ENCODE data around the gene DPP9.

DPP9 gene

DNA sequence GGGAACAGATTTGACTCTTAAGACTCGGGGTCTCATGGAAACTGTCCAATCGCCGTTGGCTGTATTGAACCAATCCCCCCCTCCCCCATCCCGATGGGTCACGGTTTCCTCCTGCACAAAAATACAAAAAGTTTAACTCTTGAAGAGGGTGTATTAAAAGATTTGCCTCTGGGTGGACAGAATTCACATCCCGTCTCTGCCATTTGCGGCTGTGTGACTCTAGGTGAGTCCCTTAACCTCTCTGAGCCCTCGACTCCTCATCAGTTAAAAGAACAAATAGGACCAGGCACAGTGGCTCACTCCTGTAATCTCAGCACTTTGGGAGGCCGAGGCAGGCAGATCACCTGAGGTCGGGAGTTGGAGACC is 36.6 kb upstream of the DPP9 start:
- in situ Hi-C loops (cut with MboI; ENCODE audit: low pct_unique_long_range_greater_than_20kb, low sequenced_read_pairs, unreplicated experiment) = no loop called here
- DNase-seq (ENCODE audit: low spot score) = no peak
- TF ChIP-seq CTCF (IDR thresholded peaks at IDR 0.05; ENCODE audit: extremely low read depth, insufficient read depth, missing control alignments) = no peak

DNA sequence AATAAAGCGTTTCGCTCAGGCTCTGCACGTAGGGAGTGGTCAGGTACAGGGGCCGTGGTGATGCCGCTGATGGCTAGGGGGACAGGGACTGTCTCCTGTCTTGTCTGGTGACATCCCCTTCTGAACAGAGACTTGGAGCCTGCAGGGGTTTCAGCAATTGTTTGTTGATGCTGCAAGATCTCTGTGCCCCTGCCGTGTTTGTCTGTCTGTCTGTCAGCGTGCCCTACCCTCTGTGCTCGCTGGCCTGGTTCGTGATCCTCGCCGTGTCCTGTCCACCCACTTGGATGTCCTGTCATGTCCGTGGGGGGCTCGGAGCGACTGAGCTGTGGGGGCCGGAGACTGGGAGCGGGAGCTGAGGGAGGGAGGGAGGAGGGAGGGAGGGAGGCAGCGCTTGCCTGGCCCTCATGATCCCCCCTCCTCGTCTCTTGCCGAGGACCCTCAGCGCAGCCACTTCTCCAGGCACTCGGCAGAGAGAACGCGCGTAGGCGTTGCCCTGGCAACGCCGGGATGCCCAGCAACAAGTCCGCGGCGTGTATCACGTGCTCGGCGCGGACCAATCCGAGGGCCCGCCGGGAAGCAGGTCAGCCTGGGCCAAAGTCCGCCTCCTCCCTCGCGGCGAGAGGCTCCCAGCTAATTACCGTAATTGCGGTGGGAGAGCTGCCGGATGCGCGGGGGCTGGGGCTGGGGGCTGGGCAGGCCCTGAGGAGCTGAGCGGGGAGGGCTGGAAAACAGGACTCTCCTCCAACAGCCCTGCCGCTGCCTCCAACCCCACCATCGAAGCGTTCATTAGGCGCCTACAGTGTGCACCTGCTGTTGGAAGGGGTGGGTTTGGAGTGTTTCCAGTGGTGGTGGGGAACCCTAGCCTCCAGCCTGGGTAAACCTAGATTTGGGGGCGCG is 36.0 kb upstream of the DPP9 start:
- in situ Hi-C loops (cut with MboI; ENCODE audit: low pct_unique_long_range_greater_than_20kb, low sequenced_read_pairs, unreplicated experiment) = no loop called here
- no peak for TF ChIP-seq CTCF (IDR thresholded peaks at IDR 0.05; ENCODE audit: extremely low read depth, insufficient read depth, missing control alignments)
- DNase-seq (ENCODE audit: low spot score) = peak; percentile 98

GRCh38 chr19:4758659-4759058 is 35.0 kb upstream of the DPP9 start:
- DNase-seq (ENCODE audit: low spot score) = no peak
- TF ChIP-seq CTCF (IDR thresholded peaks at IDR 0.05; ENCODE audit: extremely low read depth, insufficient read depth, missing control alignments) = no peak
- in situ Hi-C loops (cut with MboI; ENCODE audit: low pct_unique_long_range_greater_than_20kb, low sequenced_read_pairs, unreplicated experiment) = no loop called here

DNA sequence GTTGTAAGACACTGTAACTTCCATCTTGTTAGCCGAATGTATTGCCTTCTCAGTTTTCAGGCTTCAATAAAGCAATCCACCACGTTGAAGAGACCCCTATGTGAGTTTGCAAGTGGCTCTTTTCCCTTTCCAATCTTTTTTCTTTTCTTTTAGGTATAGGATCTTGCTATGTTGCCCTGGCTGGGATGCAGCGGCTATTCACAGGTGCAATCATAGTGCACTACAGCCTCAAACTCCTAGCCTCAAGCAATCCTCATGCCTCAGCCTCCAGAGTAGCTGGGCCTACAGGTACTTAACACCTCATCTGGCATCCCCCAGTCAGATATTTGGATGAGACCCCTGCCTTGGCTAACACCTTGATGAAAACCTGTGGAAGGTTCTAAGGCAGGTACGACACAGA is 34.4 kb upstream of the DPP9 start:
- in situ Hi-C loops (cut with MboI; ENCODE audit: low pct_unique_long_range_greater_than_20kb, low sequenced_read_pairs, unreplicated experiment) = no loop called here
- no peak for TF ChIP-seq CTCF (IDR thresholded peaks at IDR 0.05; ENCODE audit: extremely low read depth, insufficient read depth, missing control alignments)
- DNase-seq (ENCODE audit: low spot score) = no peak

GRCh38 chr19:4755459-4755858 is 31.8 kb upstream of the DPP9 start:
- no peak for DNase-seq (ENCODE audit: low spot score)

DNA sequence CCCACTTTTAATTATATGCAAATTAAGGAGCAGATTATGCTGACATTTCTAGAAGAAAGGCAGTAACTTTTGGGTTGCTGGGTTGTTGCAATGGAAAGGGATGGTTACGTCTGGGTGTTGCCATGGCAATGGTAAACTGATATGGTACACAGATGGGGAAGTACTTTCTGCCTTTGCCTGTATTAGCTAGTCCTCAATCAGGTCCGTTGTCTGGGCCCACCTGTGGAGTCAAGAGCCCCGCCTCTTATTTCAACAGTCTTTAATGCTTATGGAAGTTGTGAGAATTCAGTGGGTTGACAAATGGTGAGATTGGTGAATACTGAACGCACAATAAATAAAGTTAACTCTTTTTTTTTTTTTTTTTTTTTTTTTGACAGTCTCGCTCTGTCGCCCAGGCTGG is 30.6 kb upstream of the DPP9 start:
- no peak for DNase-seq (ENCODE audit: low spot score)
- in situ Hi-C loops (cut with MboI; ENCODE audit: low pct_unique_long_range_greater_than_20kb, low sequenced_read_pairs, unreplicated experiment) = no loop called here

More at GRCh38 chr19:4755459-4755858, 31.8 kb upstream of the DPP9 start:
- in situ Hi-C loops (cut with MboI; ENCODE audit: low pct_unique_long_range_greater_than_20kb, low sequenced_read_pairs, unreplicated experiment) = no loop called here
- no peak for TF ChIP-seq CTCF (IDR thresholded peaks at IDR 0.05; ENCODE audit: extremely low read depth, insufficient read depth, missing control alignments)

More for the DNA sequence above, 30.6 kb upstream of the DPP9 start:
- no peak for TF ChIP-seq CTCF (IDR thresholded peaks at IDR 0.05; ENCODE audit: extremely low read depth, insufficient read depth, missing control alignments)
